HG02884 (cell line): ENCODE results near the gene RAPGEF4.
"Not testable (repeated sequence)": the region's sequence is repeated elsewhere in the genome, so short reads cannot be mapped to it uniquely, and the experiment has no call there.

Experiments used
- ATAC-seq: cut with Tn5 transposase; IDR thresholded peaks from one replicate; pipeline ENCODE4 v1.9.1; 2021; ENCODE audit warnings: mild to moderate bottlenecking, moderate library complexity; ENCODE audit not compliant: unreplicated experiment

RAPGEF4 gene

DNA sequence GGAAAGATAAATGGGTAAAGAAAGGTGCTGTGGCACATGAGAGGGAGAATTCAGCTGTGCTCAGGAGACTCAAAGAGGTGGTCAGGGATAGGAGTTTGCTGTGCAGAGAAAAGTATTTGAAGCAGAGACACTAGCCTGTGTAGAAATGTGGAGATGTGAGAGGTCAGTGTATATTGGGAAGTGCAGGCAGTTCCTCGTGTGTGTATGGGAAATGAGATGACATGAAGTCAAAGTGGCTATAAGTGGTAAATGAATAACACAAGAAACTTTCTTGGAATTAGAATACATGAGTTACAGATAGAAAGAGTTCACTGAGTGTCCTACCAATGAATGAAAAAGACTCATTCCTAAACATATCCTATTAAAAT, 351.6 kb downstream of the RAPGEF4 start:
- ATAC-seq, result no peak

DNA sequence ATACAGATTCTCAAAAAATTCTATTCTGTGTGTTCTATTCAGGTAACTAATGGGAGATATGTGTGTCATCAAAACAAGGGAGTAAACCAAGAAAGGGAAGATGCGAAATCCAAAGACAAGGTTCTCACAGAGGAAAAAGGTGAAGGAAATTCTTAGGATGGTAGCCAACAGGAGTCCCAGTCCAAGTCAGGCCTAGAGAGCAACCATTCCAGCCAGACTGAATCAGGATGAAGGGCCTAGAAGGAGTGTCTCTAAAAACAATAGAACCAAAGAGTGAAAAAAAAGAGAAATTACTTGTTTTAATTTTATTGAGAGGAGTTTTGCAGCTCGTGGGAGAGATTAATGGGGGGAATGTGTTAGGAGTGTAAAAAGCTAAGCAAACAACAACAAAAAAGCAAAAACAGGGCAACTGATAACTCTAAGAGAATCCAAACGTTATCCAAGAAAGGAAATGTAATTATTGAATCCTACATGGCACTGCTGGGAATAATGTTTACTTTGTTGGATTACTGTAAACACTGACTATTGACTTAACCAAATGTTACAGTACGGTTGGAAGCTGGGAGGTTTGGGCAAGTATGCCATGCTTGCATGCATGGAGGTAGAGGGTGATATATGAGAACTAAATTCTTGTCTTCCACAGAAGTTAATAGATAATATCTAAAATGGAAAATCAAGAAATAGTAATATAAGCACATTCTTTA, 352.3 kb downstream of the RAPGEF4 start:
- ATAC-seq, result no peak

DNA sequence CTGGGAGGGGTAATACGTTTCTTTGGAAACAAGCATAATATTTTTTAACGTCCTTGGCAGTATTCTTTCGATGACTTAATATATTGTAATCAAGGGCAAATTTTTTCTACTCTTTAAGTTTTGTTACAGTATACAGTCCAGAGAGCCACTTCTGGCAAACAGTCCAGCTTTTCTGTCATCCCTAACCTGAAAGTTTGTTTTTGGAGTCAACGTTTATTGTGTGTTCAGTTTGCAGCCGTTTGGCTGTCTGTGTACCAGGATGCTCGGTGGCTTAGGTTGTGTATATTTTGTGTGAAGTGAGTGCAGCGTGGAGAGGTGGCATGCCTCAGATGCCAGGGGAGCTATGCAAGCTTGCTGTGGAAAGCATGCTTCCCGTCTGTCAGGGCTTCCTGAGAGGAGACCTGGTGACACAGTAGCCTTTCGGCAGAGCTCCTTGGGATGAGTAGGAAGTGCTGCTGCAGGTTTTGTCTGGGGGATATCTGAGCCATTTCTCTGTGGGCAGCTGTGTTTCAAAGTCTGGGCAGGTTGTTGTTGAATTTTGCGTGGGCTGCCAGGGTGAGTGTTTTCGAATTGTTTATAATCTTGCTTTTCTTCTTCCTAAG, 354.7 kb downstream of the RAPGEF4 start:
- no peak for ATAC-seq

DNA sequence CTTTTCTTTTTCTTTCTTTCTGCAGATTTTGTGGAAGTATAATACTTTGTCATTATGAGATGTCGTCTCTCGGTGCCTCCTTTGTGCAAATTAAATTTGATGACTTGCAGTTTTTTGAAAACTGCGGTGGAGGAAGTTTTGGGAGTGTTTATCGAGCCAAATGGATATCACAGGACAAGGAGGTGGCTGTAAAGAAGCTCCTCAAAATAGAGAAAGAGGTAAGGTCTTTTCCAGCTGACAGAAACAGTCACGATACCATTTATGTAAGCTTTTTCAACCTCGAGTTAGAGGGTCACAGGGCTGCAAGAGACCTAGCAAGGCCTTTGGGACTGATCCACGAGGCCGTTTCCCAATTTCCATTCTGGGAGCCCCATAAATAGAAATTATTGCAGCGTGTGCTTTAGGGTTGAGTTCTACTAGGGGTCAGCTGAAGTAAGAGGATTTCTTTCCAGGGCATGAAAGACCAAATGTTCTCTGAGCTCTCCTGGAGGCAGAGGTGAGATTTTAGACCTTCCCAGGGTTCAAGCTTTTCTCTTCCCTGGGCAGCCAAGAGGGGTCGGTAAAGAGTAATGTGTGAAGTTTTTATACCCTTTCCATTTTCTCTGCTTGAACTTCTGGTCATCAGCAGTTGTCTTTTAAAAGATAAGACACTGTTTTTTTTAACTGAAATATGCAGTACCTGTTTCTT, 355.5 kb downstream of the RAPGEF4 start:
- ATAC-seq, result no peak

DNA sequence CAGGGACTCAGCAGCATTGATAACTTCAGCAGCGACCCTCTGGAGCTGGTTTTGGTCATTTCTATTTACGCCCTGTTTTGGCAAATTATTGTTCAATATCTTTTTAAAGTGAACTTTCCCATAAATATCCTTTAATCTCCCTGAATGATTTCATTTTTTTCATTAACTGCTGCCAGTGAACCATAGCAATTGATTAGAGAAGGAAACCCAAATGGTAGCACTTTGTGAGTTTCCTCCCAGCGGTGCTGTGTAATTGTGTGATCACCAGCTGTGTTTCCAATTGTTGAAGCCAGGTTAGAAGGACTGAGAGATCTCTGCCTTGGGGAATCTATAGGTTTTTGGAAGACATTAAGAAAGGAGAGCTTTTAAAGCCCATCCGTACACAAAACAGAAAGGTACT, 356.3 kb downstream of the RAPGEF4 start:
- ATAC-seq, result no peak

DNA sequence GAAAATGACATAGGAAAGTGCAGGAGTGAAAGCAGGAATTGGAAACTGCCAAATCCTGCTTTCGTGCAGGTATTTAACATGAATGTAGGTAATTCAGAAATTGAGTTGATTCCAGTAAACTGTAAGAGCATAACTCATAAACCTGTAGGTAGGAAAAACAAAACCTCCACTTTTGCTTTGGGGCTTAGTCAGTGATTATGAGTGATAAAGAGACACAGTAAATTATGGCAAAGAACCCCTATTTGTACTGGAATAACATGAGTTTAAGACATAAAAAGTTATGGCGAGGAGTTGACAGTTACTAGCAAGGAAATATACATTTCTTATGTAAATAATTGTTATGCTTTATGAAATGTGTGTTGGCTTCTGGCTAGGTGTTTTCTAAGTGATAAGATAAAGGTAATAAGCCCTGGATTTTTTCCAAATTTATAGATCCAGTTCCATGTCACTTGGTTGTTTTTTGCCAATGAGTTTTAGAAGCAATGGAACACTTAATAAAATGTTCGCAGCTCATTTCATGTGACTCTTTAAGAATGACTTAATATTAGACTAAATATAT, 357.3 kb downstream of the RAPGEF4 start:
- no peak for ATAC-seq

DNA sequence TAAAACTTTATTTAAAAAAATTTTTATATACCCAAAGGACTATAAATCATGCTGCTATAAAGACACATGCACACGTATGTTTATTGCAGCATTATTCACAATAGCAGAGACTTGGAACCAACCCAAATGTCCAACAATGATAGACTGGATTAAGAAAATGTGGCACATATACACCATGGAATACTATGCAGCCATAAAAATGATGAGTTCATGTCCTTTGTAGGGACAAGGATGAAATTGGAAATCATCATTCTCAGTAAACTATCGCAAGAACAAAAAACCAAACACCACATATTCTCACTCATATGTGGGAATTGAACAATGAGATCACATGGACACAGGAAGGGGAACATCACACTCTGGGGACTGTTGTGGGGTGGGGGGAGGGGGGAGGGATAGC, 358.0 kb downstream of the RAPGEF4 start:
- ATAC-seq, result not testable (repeated sequence)

DNA sequence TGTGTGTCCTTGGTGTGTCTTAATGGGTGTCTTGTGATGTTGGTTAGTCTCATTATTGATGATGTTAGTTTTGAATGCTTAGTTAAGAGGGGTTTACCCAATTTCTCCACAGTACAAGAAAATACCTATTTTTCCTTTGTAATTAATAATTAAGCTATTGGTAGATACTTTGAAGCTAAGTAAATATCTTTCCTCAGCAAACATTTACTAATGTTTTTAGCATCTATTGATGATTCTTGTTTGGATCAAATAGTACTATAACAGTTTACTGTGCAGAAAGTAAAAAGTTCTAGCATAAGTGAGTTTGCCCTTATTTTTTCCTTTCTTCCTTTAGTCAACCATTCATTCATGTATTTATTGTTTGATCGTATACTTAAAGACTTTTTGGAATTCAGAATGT, 359.1 kb downstream of the RAPGEF4 start:
- no peak for ATAC-seq

DNA sequence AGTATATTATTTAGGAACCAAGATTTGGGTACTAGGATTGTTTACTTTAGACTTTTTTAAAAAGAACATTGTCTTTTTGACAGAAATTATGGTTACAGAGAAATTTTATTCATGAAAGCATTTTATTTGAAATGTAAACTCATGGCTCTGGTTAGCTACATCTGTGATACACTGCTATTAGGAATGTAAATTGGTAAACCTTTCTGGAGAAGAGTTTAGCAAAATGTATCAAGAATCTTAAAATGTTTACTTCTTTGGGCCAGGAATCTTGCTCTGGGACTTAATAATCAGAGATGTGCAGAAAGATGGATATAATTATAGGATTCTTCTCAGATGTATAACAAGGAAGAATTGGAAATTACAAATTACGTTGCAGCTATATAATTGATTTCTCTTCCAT, 359.7 kb downstream of the RAPGEF4 start:
- no peak for ATAC-seq

DNA sequence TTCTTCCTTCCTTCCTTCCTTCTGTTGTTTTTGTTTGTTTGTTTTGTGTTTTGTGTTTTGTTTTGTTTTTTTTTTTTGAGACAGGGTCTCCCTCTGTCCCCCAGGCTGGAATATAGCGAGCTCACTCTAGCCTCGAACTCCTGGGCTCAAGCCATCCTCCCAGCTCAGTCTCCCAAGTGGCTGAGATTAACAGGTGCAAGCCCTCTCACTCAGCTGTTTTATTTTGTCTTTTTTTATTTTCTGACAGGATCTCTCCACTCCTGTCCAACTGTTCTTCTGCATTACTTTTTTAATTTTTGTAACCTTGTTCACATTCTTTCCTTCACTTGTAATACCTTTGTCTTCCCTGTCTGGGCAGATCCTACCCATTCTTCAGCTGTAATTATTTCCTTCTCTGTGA, 363.6 kb downstream of the RAPGEF4 start:
- no peak for ATAC-seq

DNA sequence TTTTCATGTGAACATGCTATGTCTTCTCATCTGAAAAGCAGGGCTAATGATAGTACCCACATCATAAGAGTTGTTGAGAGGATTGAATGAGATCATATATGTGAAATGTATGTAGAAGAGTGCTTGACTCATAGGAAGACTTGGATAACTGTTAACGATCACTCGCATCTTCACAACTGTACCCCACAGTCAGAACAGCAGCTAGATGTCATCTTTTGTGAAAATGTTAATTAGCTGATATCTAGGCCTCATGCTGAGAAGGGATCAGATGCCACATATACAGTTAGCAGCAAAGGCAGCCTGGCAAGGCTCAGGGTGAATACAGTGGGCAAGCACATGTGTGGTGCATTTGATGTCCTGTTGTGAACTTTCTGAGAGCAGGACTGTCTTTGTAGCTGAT, 364.2 kb downstream of the RAPGEF4 start:
- no peak for ATAC-seq

DNA sequence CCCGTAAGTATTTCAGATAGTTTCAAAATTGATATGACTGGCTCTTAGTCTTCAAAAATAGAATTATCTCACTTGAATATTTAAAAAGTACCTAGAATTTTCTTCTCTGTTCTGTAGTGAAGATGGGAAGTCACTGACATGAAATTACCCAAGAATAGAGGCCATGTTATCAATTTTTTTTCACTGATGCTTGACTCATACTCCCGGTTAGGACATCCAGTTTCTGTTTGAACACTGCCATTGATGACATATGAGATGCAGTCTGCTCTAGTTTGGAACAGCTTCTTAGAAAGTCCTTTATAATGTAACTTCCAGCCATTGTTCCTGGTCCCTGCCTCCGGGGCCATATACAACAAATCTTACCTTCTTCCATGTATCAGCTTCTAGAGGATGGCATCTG, 366.0 kb downstream of the RAPGEF4 start:
- peak; percentile 78 for ATAC-seq
